Measurements from ENCODE around the gene FST.

The FST gene

DNA sequence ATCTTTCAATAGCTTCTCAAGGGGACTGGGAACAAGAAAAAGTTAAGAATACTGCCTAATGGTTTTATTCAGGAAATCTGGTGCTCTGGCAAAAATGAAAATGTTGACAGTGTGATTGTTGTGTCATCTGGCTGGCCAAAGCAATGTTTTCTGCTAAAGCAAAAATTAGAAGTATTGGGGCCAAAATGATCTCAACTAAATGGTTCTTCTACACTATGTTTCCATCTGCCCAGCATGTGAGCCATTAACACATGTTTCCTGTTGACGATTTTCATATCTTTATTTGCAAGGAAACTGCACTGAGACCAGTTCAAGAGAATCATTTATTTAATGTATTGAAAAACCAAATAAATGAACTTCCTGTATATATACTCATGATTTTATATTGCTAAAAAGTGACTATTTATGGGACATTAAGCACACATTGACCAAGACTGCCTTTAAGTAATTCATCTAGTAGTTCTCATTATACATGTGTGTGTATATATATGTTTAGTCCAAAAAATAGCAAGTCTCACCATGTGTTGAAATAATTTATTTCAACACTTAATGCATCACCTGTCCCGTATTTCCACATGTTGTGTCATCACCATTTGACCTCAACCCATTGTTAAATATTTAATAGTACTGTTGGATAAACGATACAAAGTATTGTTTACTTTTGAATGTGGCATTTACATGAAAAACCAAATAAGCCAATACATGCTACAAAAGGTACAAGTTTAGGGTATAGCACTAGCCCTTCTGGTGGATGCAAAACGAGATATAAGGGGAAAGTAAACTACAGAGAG lies 7.5 kb upstream of the FST start:
- TF ChIP-seq, protein P1, sequence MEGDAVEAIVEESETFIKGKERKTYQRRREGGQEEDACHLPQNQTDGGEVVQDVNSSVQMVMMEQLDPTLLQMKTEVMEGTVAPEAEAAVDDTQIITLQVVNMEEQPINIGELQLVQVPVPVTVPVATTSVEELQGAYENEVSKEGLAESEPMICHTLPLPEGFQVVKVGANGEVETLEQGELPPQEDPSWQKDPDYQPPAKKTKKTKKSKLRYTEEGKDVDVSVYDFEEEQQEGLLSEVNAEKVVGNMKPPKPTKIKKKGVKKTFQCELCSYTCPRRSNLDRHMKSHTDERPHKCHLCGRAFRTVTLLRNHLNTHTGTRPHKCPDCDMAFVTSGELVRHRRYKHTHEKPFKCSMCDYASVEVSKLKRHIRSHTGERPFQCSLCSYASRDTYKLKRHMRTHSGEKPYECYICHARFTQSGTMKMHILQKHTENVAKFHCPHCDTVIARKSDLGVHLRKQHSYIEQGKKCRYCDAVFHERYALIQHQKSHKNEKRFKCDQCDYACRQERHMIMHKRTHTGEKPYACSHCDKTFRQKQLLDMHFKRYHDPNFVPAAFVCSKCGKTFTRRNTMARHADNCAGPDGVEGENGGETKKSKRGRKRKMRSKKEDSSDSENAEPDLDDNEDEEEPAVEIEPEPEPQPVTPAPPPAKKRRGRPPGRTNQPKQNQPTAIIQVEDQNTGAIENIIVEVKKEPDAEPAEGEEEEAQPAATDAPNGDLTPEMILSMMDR (IDR thresholded peaks at IDR 0.05; ENCODE audit: borderline replicate concordance, insufficient read depth, low read depth, low read length) = no peak
- H3K4me3 ChIP-seq (ENCODE audit: low read depth, low read length) = no peak overlapping the region

DNA sequence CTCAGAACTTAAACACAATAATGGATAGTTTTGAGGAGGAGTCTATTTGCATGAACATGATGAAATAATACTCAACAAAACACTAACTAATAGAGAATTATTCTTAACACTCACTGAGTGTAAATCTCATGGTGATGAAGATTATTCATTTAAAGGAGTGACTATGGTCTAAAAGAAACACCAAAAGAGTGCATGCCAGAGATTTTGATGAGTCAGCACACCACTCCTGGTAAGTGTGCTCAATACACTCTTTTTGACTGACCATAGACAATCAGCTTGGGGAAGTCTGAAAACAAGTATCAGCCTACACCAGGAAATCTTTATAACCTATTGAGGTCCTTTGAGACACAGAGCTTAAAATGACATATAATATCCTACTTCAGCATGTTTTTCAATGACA lies 6.8 kb upstream of the FST start:
- no peak overlapping the region for H3K4me3 ChIP-seq (ENCODE audit: low read depth, low read length)
- TF ChIP-seq, protein P1 (IDR thresholded peaks at IDR 0.05; ENCODE audit: borderline replicate concordance, insufficient read depth, low read depth, low read length) = no peak

DNA sequence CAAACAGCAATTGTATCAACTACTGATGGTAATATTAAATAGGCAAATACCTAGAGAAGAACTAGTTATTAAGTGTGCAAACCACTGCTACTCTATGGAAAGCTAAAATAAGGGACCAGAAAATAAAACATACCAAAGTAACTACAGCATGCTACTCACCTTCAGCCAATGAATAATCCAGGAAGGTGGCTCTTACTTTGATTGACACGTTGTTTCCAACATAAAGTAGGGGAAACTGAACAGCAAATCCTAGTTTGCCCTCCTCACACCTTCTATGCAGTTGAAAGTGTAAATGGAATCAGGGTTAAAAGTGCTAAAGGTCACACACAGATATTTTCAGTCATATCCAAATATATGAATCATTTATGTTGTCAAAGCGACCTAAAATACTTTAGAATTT lies 5.1 kb upstream of the FST start:
- TF ChIP-seq, protein P1 (IDR thresholded peaks at IDR 0.05; ENCODE audit: borderline replicate concordance, insufficient read depth, low read depth, low read length) = no peak
- H3K4me3 ChIP-seq (ENCODE audit: low read depth, low read length) = no peak overlapping the region

DNA sequence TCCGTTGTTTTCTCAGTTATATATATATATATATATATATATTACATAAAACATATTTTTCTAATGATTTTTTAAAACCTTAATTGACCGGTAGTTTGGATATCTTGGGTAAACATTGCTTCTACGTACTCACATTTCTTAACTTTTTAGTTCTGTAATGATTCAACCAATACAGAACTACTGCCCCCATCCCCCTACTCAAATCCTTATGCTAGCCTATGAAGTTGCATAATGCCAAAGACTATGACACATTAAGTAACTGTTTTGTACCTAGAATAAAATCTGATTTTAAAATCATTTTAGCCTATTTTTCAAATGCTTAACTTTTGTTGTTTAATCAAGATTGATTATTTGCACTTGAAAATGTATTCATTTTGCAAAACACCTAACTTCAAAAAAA lies 4.4 kb upstream of the FST start:
- H3K4me3 ChIP-seq (ENCODE audit: low read depth, low read length) = no peak overlapping the region
- TF ChIP-seq, protein P1 (IDR thresholded peaks at IDR 0.05; ENCODE audit: borderline replicate concordance, insufficient read depth, low read depth, low read length) = no peak

DNA sequence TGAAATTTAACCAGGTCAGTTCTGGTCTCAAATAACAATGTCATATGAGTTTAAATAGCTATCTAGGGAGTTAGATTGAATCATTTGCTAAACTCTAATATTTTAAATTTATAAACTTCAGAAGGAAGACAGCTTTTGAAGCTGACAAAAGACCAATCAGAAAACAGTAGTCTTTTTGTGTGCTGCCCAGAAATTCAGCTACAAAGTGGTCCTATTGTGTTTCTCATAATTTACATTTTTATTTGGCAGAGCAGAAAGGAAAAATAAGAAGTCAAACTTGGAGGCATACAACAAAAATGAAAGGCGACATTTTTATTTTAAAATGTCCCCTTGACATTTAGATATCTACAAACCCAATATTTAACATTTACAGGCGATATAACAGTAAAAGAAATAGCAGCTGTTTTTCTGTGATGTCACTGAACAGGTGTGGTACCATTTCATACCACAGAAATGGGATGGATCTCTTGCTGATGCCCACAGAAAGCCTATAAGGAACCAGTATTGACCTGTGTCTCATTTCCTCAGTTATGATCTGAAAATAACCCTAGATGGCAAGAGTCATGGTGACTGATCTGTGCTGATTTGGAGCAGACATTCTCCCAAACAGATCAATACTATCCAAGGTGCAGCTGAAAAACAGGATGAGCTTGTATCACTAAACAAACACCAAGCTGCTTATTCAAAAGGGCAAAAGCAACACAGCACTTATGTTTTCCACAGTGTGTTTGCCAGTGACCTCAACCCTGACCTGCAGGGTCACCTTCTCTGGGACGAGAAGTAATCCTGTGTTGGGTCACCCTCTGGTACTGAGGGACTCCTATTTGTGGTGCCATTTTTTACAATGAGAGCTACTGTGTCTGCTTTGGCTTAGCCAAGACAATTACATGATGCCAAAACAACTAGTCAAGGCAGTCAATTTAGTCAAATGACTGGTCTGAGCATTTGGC lies 3.6 kb upstream of the FST start:
- TF ChIP-seq, protein P1 (IDR thresholded peaks at IDR 0.05; ENCODE audit: borderline replicate concordance, insufficient read depth, low read depth, low read length) = no peak
- no peak overlapping the region for H3K4me3 ChIP-seq (ENCODE audit: low read depth, low read length)

DNA sequence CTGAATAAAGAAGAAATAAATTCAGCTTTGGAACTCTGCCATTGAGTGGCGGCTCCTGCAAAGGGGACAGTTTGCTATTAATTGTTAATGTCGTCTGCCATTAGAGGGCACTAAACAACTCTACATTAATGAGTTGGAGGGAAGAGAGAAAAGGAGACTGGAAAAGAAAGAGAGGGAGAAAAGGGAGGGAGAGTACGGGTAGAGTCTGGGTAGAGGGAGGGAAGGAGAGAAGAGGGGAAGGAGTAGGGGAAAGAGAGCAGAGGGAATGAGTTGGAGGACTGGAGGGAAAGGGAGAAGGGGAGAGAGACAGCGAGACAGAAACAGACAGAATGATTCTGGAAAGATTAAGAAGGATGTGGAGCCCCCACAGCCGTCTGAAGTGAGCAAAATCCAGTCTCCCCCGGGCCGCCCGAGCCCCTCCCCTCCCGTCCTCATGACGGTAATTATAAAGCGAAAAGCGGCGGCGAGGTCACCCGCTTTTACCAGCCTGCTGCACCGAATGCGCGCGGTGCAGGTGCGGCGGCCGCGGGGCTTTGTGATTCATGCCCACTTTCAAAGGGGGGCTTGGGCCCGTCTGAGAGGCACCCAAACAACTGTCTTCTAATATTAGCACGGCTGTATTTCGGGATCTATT lies 1.9 kb upstream of the FST start:
- TF ChIP-seq, protein P1 (IDR thresholded peaks at IDR 0.05; ENCODE audit: borderline replicate concordance, insufficient read depth, low read depth, low read length) = peak; percentile 19; the same call in 1 of the 2 replicates
- H3K4me3 ChIP-seq (ENCODE audit: low read depth, low read length) = no peak overlapping the region
